Stimulated activated CD4-positive, alpha-beta T cell treated with anti-CD3 and anti-CD28 coated beads, Interleukin-4, amount 100 ng/mL, for 4 hours (primary cell): ENCODE data around the gene NADSYN1.
"Not testable (repeated sequence)": the region's sequence is repeated elsewhere in the genome, so short reads cannot be mapped to it uniquely, and the experiment has no call there.

Source experiments
- DNase-seq, 2 experiments: peaks; one replicate each; pipeline ENCODE4 v3.0.0-alpha.2; 2020

The NADSYN1 gene

DNA sequence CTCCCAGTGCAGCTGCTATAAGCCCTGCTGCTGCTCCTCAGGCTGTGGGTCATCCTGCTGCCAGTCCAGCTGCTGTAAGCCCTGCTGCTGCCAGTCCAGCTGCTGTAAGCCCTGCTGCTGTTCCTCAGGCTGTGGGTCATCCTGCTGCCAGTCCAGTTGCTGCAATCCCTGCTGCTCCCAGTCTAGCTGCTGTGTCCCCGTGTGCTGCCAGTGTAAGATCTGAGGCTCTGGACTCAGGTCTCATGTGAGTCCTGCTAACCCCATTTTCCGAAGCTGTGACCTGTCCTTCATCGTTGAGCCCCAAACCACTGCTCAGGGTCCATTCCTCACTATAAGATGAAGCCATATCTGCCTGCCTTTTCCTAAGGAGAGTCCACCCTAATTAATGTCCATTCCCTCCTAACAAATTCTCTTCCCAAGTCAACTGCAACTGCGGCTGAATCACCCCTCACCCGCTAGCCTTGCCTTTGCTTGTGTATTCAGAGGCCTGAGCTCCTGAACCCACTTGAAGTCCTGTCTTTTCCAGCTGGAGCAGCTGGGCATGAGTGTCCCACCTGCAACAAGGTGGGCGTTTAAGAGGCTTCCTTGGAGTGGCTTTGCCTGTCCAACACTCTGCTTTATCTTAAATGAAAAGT, 74.7 kb downstream of the NADSYN1 start:
- no peak for DNase-seq

DNA sequence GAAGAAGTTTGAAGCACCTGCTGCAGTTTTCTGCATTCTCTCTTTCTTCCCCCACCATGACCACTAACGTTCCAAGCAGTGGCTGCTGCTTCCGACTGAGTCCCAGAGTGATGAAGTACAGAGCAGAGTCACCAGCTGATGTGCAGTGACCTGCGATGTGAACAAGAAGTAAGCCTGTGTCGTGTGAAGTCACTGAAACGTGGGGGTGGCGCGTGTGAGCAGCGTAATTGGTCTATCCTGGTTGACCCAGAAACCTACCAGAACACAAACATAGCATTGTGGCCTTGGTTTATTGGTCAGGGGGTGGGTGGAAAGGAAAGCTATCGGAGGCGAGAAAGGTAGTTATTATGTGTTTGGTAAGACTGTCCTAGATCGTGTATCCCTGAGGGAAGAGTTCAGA, 77.6 kb downstream of the NADSYN1 start:
- no peak for DNase-seq

DNA sequence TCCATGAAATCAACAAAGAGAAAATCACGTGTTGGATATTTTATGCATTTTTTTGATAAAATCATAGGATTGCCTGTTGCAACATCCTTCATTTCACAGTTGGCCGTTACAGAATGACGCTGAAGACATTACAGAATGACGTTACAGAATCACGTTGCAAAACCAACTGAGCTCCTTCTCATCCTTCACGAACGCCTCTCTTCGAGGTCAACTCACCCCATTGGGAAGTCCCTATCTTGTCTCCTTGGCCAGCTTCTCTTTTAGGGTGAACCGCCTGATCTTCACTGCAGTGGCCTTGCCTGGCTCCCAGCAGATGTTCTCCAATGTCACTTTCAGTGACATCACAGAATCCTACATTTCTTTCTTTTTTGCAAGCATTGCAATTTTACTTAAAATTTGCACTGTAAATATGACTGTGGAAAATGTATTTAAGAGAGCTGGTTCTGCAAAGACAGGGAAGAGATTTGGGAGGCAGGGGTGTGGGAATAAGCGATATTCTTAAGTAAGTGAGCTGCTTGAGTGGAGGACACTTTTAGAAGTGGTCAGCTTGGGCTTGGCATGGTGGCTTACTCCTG, 79.1 kb downstream of the NADSYN1 start:
- DNase-seq, result no peak

DNA sequence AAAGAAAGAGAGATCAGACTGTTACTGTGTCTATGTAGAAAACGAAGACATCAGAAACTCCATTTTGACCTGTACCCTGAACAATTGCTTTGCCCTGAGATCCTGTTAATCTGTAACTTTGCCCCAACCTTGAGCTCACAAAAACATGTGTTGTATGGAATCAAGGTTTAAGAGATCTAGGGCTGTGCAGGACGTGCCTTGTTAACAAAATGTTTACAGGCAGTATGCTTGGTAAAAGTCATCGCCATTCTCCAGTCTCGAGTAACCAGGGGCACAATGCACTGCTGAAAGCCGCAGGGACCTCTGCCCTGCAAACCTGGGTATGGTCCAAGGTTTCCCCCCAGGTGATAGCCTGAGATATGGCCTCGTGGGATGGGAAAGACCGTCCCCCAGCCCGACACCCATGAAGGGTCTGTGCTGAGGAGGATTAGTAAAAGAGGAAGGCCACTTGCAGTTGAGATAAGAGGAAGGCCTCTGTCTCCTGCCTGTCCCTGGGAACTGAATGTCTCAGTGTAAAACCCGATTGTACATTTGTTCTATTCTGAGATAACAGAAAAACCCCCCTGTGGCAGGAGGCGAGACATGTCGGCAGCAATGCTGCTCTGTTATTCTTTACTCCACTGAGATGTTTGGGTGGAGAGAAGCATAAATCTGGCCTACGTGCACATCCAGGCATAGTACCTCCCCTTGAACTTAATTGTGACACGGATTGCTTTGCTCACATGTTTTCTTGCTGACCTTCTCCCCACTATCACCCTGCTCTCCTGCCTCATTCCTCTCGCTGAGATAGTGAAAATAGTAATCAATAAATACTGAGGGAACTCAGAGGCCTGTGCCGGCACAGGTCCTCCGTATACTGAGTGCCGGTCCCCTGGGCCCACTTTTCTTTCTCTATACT, 82.0 kb downstream of the NADSYN1 start:
- not testable (repeated sequence) for DNase-seq

DNA sequence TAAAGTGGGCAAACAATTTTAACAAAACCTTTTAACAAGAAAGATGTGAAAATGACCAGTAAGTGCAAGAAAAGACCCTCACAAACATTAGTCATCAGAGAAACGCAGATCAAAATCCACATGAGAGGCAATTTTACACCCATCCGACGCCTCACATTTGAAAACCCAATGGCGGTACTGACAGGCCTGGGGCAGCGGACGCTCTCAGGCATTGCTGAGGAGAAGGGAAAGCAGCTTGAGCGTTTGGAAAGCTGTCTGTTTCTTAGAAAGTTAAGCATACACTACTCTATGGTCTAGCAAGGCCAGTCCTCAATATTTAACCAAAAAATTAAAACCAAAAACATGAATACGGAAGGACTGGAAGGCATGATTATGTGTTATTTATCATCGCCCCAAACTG, 82.8 kb downstream of the NADSYN1 start:
- DNase-seq, result no peak

DNA sequence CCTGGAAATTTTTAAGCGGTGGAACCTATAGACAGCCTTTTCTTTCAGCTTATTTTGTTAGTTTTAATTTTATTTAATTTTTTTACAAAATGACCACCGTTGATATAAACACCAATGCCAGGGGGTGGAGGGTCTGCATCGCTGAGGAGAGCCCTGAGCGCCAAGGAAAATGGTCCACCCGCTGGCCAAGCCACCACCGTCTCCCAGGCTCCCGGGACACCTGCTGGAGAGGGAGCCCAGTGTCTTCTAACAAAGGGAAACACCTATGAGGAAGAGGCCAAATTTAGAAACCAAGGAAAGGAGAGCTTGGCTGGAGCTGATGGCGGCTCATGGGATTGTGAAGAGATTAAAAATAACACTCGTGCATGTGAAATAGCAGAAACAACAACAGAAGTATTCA, 84.5 kb downstream of the NADSYN1 start:
- no peak for DNase-seq

DNA sequence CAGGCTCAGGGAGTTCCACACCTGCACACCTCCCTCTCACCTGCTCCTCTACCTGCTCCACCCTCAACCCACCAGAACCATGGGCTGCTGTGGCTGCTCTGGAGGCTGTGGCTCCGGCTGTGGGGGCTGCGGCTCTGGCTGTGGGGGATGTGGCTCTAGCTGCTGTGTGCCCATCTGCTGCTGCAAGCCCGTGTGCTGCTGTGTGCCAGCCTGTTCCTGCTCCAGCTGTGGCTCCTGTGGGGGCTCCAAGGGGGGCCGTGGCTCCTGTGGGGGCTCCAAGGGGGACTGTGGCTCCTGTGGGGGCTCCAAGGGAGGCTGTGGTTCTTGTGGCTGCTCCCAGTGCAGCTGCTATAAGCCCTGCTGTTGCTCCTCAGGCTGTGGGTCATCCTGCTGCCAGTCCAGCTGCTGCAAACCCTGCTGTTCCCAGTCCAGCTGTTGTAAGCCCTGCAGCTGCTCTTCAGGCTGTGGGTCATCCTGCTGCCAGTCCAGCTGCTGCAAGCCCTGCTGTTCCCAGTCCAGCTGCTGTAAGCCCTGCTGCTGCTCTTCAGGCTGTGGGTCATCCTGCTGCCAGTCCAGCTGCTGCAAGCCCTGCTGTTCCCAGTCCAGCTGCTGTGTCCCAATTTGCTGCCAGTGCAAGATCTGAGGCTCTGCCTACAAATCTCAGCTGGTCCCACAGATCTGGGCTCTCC, 85.1 kb downstream of the NADSYN1 start, which contains the start of gene KRTAP5-8:
TSS of gene KRTAP5-8 (plus strand) at position 49 of the 689 bp plus-strand sequence. CDS start at position 80, 31 bp downstream.
- not testable (repeated sequence) for DNase-seq

DNA sequence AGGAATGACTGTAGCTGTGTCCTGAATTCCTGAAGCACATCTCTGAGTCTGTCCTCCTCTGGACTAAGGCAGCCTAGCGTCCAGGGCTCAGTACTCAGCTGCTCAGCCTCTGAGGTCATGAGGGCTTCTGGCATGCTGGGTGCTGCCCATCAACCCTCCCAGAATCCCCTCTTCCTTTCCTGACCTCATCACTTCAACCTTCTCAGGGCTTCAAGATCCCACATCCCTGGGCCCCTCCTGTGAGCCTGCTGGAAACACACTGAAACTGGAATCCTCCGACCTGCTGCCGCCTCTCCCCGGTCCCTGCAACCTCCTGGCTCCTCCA, 85.6 kb downstream of the NADSYN1 start:
- DNase-seq, result no peak

DNA sequence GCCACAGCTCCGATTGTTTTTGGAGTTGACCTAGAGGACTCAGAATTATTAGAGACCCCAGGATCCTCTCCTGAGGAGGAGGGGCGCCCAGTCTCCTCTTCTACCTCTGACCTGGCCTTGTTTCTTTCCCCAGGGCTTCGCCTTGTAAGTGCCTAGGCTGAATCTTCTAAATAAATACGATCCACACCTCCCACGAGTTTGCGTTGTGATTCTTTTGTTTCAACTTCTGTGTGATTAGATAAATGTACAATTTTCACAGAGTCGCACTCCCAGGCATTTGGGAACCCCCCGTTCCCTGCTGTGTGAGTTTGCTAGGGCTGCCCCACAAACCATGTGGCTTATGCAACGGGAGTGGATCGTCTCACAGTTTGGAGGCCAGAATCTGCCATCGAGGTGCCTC, 86.0 kb downstream of the NADSYN1 start:
- DNase-seq, result no peak

DNA sequence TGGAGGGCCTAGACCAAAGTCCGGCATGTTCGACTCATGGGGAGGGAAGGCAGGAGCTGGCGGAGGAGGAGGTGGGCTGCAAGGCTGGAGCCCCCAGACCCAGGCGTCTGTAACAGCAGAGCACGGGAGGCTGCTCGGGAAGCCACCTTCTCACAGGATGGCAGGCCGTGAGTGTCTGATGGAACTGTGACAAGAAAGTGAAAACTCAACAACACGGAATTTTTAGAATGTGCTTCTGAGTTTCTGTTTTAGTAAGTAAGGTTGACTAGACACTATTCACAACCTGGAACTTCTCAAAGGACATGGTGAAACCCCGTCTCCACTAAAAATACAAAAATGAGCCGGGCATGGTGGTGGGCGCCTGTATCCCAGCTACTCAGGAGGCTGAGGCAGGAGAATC, 87.0 kb downstream of the NADSYN1 start:
- DNase-seq, result not testable (repeated sequence)

DNA sequence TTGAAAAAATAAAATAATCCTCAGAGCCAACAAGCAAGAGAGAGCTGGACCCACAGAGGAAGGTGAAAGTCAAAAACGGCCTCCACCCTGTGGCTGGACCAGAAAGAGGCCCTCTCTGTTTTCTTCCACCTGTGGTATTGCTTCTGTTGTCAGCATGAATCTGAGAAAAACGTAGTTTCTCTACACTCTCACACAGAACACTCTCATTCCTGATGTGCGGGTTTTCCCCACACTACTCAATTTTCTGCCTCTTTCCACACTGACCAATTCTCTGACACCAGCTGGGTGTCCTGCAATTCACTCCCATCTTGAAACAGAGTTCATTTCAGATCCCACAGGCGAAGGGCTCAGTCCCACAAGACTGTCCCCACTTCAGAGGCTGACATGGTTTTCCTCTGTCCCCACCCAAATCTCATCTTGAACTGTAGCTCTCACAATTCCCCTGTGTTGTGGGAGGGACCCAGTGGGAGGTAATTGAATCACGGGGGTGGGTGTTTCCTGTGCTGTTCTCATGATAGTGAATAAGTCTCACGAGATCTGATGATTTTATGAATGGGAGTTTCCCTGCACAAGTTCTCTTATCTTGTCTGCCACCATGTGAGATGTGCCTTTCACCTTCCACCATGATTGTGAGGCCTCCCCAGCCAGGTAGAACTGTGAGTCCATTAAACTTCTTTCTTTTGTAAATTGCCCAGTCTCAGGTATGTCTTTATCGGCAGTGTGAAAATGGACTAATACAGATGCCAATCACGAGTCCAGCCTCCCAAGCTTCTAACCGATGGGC, 87.7 kb downstream of the NADSYN1 start:
- DNase-seq, result not testable (repeated sequence)

DNA sequence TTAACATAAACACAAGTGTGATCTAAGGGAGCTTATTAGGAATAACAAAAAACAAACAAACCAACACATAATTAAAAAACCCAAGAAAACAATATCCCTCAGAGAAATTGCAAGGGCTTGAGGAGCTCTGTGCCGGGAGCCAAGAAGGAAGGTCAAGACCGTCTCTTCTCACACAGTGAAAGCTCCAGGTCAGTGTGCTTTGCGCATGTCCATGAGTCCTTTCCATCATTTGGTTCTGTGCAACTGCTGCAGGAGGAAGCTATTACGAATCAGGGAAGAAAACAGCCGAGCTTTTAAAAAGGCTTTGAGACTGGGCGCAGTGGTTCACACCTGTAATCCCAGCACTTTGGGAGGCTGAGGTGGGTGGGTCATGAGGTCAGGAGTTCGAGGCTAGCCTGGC, 89.4 kb downstream of the NADSYN1 start:
- DNase-seq, result no peak

DNA sequence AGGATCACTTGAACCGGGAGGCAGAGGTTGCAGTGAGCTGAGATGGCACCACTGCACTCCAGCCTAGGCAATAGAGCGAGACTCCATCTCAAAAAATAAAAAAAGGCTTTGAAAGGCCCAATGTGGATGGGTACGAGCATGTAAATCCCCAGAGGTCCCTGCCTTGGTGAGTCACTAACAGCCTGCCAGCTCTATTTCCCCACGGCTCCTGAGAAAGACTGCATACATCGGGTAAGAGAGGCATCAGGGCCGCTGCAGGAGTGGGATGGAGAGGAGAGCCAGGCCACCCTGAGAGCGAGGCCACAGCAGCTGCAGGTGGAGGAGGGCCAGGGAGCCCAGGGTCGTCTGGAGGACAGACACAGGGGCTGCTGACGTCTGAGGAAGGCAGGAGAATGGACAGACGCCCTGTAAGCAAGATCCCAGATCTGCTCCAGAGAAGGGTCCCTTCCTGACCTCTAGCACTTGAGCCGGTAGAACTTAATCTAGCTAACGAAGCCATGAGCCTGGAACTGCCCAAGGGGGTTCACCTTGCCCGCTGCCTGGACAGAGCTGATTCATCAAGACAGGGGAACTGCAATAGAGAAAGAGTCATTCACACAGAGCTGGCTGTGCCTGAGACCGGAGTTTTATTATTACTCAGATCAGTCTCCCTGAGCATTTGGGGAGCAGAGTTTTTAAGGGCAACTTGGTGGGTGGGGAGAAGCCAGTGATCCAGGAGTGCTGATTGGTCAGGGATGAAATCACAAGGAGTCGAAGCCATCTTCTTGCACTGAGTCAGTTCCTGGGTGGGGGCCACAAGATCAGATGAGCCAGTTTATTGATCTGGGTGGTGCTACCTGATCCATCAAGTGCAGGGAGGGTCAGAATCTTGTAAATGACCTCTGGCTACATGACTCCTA, 90.1 kb downstream of the NADSYN1 start:
- DNase-seq, result no peak

DNA sequence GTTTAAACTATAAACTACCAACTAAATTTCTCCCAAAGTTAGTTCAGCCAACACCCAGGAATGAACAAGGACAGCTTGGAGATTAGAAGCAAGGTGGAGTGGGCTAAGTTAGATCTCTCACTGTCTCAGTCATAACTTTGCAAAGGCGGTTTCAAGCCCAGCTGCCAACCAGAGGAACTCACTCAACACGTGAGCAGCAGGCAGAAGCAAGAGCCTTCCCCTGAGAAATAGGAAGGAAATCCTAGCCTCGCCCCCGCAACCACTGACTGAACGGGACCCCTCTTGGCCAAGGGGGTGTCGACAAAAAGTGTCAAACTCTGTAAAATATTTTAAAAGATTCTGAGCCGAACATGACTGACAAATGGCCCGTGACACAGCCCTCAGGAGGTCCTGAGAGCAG, 90.9 kb downstream of the NADSYN1 start:
- no peak for DNase-seq

DNA sequence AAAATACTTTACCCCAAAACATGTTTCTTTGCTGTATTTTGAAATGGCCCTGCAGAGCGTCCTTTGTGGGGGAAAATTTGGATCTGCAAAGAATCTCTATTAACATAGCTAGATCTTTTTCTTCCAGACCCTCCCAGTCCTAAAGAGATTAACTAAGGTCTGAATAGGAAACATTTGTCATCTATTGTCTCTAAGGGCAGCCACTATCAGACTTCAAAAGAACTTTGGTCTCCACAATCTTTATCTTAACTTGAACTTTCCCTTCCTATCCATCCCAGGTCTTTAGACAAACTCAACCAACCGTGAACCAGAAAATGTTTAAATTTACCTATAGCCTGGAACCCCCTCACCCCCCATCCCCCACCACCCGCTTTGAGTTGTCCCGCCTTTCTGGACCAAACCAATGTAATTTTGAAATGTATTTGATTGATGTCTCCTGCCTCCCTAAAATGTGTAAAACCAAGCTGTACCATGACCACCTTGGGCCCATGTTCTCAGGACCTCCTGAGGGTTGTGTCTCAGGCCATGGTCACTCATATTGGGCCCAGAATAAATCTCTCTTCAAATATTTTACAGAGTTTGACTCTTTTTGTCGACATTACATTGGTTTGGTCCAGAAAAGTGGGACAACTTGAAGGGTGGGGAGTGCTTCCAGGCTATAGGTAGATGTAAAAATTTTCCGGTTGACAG, 91.7 kb downstream of the NADSYN1 start:
- DNase-seq, result no peak

DNA sequence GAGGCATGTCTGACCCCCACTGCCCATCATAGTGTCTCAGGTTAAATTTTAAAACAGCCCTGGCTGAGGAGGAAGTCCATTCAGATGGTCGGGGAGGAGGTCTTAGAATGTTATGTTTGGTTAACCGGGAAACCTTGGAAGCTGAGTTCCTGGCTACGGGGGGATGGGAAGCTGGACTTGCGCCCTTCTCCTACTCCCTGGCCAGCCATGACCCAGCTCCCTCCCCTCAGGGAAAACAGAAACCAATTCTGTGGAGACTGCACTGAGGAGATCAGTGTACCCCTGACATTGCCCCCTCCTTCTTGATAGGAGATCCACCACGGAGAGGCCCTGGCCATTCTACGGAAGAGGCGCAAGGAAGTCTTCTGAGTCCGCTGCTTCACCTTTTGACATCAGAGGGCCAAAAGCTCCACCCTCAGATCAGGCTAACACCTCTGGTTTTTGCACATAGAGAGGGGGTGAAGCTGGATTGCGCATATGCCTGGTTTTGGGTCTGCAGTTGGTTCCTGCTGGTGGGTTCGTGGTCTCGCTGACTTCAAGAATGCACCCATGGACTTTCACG, 92.5 kb downstream of the NADSYN1 start:
- DNase-seq, result no peak

DNA sequence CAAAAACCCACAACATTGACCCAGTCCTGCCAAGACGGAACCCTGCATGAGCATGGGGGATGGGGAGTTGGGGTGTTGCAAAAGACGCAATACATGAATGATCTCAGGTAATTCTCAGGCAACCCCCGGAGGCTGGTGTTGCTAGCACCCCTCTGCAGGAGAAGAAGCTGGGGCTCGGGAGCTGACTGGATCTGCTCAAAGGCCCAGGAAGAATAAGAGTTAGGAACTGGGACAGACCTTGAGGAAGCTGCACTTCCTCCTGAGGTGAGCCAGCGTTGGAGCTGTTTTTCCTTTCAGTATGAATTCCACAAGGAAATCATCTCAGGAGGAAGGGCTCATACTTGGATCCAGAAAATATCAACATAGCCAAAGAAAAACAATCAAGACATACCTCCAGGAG, 95.1 kb downstream of the NADSYN1 start, which contains the start of gene KRTAP5-9:
TSS of gene KRTAP5-9 (plus strand) at position 301 of the 400 bp plus-strand sequence. CDS start 238 bp downstream, outside the sequence.
- DNase-seq, result no peak

DNA sequence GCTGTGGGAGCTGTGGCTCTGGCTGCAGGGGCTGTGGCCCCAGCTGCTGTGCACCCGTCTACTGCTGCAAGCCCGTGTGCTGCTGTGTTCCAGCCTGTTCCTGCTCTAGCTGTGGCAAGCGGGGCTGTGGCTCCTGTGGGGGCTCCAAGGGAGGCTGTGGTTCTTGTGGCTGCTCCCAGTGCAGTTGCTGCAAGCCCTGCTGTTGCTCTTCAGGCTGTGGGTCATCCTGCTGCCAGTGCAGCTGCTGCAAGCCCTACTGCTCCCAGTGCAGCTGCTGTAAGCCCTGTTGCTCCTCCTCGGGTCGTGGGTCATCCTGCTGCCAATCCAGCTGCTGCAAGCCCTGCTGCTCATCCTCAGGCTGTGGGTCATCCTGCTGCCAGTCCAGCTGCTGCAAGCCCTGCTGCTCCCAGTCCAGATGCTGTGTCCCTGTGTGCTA, 95.7 kb downstream of the NADSYN1 start:
- no peak for DNase-seq
